Gastroesophageal sphincter (tissue), 2 donors: ENCODE results near the gene BORCS6.
"Not testable (repeated sequence)": the region's sequence is repeated elsewhere in the genome, so short reads cannot be mapped to it uniquely, and the experiment has no call there.

Experiments used
- EP300 ChIP-seq: sonication (generic); formaldehyde crosslinking; IDR thresholded peaks from one replicate; pipeline ENCODE4 v1.6.1; 2017; ENCODE audit warnings: antibody characterized with exemption, mild to moderate bottlenecking
- POLR2A ChIP-seq, 2 donors: fragments of 450-650 bp; IDR thresholded peaks; one replicate each; pipeline ENCODE4 v1.6.1; 2017; ENCODE audit warnings: antibody characterized with exemption in 2 of 2, mild to moderate bottlenecking in 2 of 2, moderate library complexity in 1 of 2

- TF ChIP-seq POLR2A (IDR thresholded peaks at IDR 0.05); EP300: not testable (repeated sequence)
These were observed 24.0 kb upstream of the BORCS6 start for GRCh38 chr17:8214000-8214399.
